Endodermal cell (in vitro differentiated cells): ENCODE measurements around the gene KRTAP5-4. TPM values are rescaled to one million over a fixed set of nuclear protein-coding genes. Genes with fewer than 3 reads are reported as not detected.

Source experiments
- DNase-seq: peaks from one replicate; pipeline ENCODE4 v3.0.0-alpha.2; 2017
- H3K27ac ChIP-seq: 2 replicates; pipeline ENCODE4 v1.5.1; 2013; ENCODE audit warnings: mild to moderate bottlenecking, low read depth, low read length, moderate library complexity
- H3K27me3 ChIP-seq: 2 replicates; pipeline ENCODE4 v1.6.1; 2013; ENCODE audit warnings: mild to moderate bottlenecking, low read length, moderate library complexity; ENCODE audit not compliant: insufficient read depth, control insufficient read depth, poor library complexity, severe bottlenecking
- H3K36me3 ChIP-seq: 2 replicates; pipeline ENCODE4 v1.7.0; 2013; ENCODE audit warnings: mild to moderate bottlenecking, low read length, moderate library complexity; ENCODE audit not compliant: control insufficient read depth, insufficient read depth
- H3K4me1 ChIP-seq: one replicate; pipeline ENCODE4 v1.7.0; 2013; ENCODE audit warnings: low read length; ENCODE audit not compliant: control insufficient read depth, insufficient read depth
- H3K4me3 ChIP-seq: 2 replicates; pipeline ENCODE4 v1.5.1; 2013; ENCODE audit warnings: mild to moderate bottlenecking, low read length, moderate library complexity
- H3K9ac ChIP-seq: 2 replicates; pipeline ENCODE4 v1.6.1; 2013; ENCODE audit warnings: mild to moderate bottlenecking, low read length, moderate library complexity; ENCODE audit not compliant: poor library complexity, severe bottlenecking; ENCODE audit errors: extremely low read depth
- H3K9me3 ChIP-seq: 2 replicates; pipeline ENCODE4 v1.6.1; 2013; ENCODE audit warnings: mild to moderate bottlenecking, low read length, moderate library complexity; ENCODE audit not compliant: control insufficient read depth
- H3K27ac Mint-ChIP-seq: 2 replicates; pipeline ENCODE4 v1.8.0; 2020; ENCODE audit warnings: mixed read lengths
- H3K27me3 Mint-ChIP-seq: 2 replicates; pipeline ENCODE4 v1.8.0; 2021; ENCODE audit warnings: mild to moderate bottlenecking, mixed read lengths; ENCODE audit not compliant: insufficient read depth
- H3K36me3 Mint-ChIP-seq: 2 replicates; pipeline ENCODE4 v1.8.0; 2020; ENCODE audit warnings: low read depth, mixed read lengths
- H3K4me1 Mint-ChIP-seq: 2 replicates; pipeline ENCODE4 v1.8.0; 2020; ENCODE audit warnings: mixed read lengths
- H3K4me3 Mint-ChIP-seq: 2 replicates; pipeline ENCODE4 v1.8.0; 2020; ENCODE audit warnings: mild to moderate bottlenecking, moderate library complexity, mixed read lengths
- H3K9me3 Mint-ChIP-seq: 2 replicates; pipeline ENCODE4 v1.8.0; 2020; ENCODE audit warnings: mild to moderate bottlenecking, mixed read lengths
- WGBS, 2 experiments: methylation state at CpG; one replicate each; pipeline versions ENCODE4 v1.1.5 to v1.1.7; 2013; ENCODE audit warnings: missing lambda C conversion rate in 2 of 2, mixed read lengths in 1 of 2; ENCODE audit not compliant: insufficient coverage in 1 of 2, insufficient read length in 1 of 2; 5-methylcytosine and 5-hydroxymethylcytosine counted together
- total RNA-seq, 2 donors: library from RNA; stranded (reverse); fragmentation: NEBNext Ultra II Directional in 1 of 2; extraction: Animal tissue kit (Norgen Biotek cat#: 25700) in 1 of 2; gene quantifications; 2 replicates in 1 of 2; 3 replicates in 1 of 2; pipeline ENCODE4 v1.2.1, GENCODE V29; 2021
- TF ChIP-seq, protein P1 (sequence below): fragments of 200-600 bp; sonication (generic); conservative IDR thresholded peaks from 2 replicates; pipeline ENCODE4 v1.5.0; 2021; ENCODE audit warnings: antibody characterized with exemption, mild to moderate bottlenecking

The KRTAP5-4 gene
- total RNA-seq, 2 donors from 2014 or later, result not detected

- Mint-ChIP-seq H3K27me3 (peaks cover 37% of the 10 kb centered on the region), H3K36me3 (no peaks in the 10 kb centered on the region)
- 84 to 92% methylated on average over 15 to 16 of the region's 16 CpGs for WGBS, 2 experiments
These were observed 2.7 kb upstream of the KRTAP5-4 start for GRCh38 chr11:1624621-1625020.

GRCh38 chr11:1623716-1624115 is 1.8 kb upstream of the KRTAP5-4 start:
- no peaks in the 10 kb centered on the region for H3K4me1 ChIP-seq
- H3K4me1 Mint-ChIP-seq, result peaks cover 10% of the 10 kb centered on the region
- H3K36me3 ChIP-seq, result no peaks in the 10 kb centered on the region
- WGBS, 2 experiments, result 72 to 85% methylated on average over 8 to 9 of the region's 9 CpGs
- no peaks in the 10 kb centered on the region for H3K9me3 ChIP-seq
- H3K4me3 Mint-ChIP-seq, result no peak overlapping the region
- no peak overlapping the region for H3K9ac ChIP-seq
- peaks cover 1% of the 10 kb centered on the region for H3K9me3 Mint-ChIP-seq
- no peaks in the 10 kb centered on the region for H3K27me3 ChIP-seq
- H3K4me3 ChIP-seq, result no peak overlapping the region
- no peak overlapping the region for H3K27ac ChIP-seq
- TF ChIP-seq, protein P1, sequence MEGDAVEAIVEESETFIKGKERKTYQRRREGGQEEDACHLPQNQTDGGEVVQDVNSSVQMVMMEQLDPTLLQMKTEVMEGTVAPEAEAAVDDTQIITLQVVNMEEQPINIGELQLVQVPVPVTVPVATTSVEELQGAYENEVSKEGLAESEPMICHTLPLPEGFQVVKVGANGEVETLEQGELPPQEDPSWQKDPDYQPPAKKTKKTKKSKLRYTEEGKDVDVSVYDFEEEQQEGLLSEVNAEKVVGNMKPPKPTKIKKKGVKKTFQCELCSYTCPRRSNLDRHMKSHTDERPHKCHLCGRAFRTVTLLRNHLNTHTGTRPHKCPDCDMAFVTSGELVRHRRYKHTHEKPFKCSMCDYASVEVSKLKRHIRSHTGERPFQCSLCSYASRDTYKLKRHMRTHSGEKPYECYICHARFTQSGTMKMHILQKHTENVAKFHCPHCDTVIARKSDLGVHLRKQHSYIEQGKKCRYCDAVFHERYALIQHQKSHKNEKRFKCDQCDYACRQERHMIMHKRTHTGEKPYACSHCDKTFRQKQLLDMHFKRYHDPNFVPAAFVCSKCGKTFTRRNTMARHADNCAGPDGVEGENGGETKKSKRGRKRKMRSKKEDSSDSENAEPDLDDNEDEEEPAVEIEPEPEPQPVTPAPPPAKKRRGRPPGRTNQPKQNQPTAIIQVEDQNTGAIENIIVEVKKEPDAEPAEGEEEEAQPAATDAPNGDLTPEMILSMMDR, result no peak
- H3K36me3 Mint-ChIP-seq, result no peaks in the 10 kb centered on the region
- peak; percentile 85 for DNase-seq
- H3K27me3 Mint-ChIP-seq, result peaks cover 33% of the 10 kb centered on the region
- no peak overlapping the region for H3K27ac Mint-ChIP-seq

More at GRCh38 chr11:1624621-1625020, 2.7 kb upstream of the KRTAP5-4 start:
- Histone ChIP-seq H3K4me1 (no peaks in the 10 kb centered on the region), H3K9me3 (no peaks in the 10 kb centered on the region), H3K36me3 (no peaks in the 10 kb centered on the region), H3K4me3 (no peak overlapping the region), H3K27me3 (peaks cover 7% of the 10 kb centered on the region), H3K27ac (no peak overlapping the region), H3K9ac (no peak overlapping the region)
- Mint-ChIP-seq H3K4me1 (peaks cover 12% of the 10 kb centered on the region), H3K9me3 (peaks cover 1% of the 10 kb centered on the region), H3K4me3 (no peak overlapping the region), H3K27ac (no peak overlapping the region)
- DNase-seq, result no peak
- TF ChIP-seq, protein P1, result no peak

GRCh38 chr11:1619449-1619848 is 2.5 kb downstream of the KRTAP5-4 start:
- peaks cover 46% of the 10 kb centered on the region for H3K27me3 Mint-ChIP-seq
- 93 to 100% methylated on average over 4 to 10 of the region's 10 CpGs for WGBS, 2 experiments
- no peaks in the 10 kb centered on the region for H3K9me3 ChIP-seq
- TF ChIP-seq, protein P1, result no peak
- H3K4me1 Mint-ChIP-seq, result peaks cover 6% of the 10 kb centered on the region
- H3K36me3 Mint-ChIP-seq, result no peaks in the 10 kb centered on the region
- no peak overlapping the region for H3K27ac ChIP-seq
- H3K27ac Mint-ChIP-seq, result no peak overlapping the region
- H3K4me3 ChIP-seq, result no peak overlapping the region
- H3K27me3 ChIP-seq, result peaks cover 4% of the 10 kb centered on the region
- no peak overlapping the region for H3K9ac ChIP-seq
- H3K36me3 ChIP-seq, result no peaks in the 10 kb centered on the region
- H3K4me1 ChIP-seq, result no peaks in the 10 kb centered on the region
- no peak overlapping the region for H3K4me3 Mint-ChIP-seq
- no peak for DNase-seq
- H3K9me3 Mint-ChIP-seq, result peaks cover 21% of the 10 kb centered on the region
